KMS-11 (cell line): ENCODE measurements around the gene TMEM127.

Experiments
- H2AFZ ChIP-seq: fragments of 200-600 bp; sonication (generic); 2 replicates; pipeline ENCODE4 v1.6.1; 2016; ENCODE audit warnings: antibody characterized with exemption, mixed run types, low read depth
- H3K27ac ChIP-seq: fragments of 200-600 bp; sonication (generic); 2 replicates; pipeline ENCODE4 v1.6.1; 2016; ENCODE audit warnings: mild to moderate bottlenecking, mixed run types
- H3K27me3 ChIP-seq: fragments of 200-600 bp; sonication (generic); 2 replicates; pipeline ENCODE4 v1.6.1; 2017; ENCODE audit warnings: mild to moderate bottlenecking, low read depth, mixed run types, moderate library complexity; ENCODE audit not compliant: insufficient read depth
- H3K36me3 ChIP-seq: fragments of 200-600 bp; sonication (generic); 2 replicates; pipeline ENCODE4 v1.6.1; 2017; ENCODE audit warnings: mild to moderate bottlenecking, mixed run types; ENCODE audit not compliant: insufficient read depth
- H3K4me1 ChIP-seq: fragments of 200-600 bp; sonication (generic); 2 replicates; pipeline ENCODE4 v1.6.1; 2016; ENCODE audit warnings: mild to moderate bottlenecking, low read depth, mixed run types; ENCODE audit not compliant: poor library complexity, severe bottlenecking
- H3K4me2 ChIP-seq: fragments of 200-600 bp; sonication (generic); 2 replicates; pipeline ENCODE4 v1.7.0; 2016; ENCODE audit warnings: mild to moderate bottlenecking, mixed run types
- H3K4me3 ChIP-seq: fragments of 200-600 bp; sonication (generic); IDR thresholded peaks from 2 replicates; pipeline ENCODE4 v1.6.1; 2017; ENCODE audit warnings: low read depth, low read length, mixed read lengths; ENCODE audit not compliant: insufficient read depth
- H3K79me2 ChIP-seq: fragments of 200-600 bp; sonication (generic); 2 replicates; pipeline ENCODE4 v1.6.1; 2016; ENCODE audit warnings: low read depth, mixed run types; ENCODE audit not compliant: insufficient read depth
- H3K9ac ChIP-seq: fragments of 200-600 bp; sonication (generic); 2 replicates; pipeline ENCODE4 v1.6.1; 2016; ENCODE audit warnings: mild to moderate bottlenecking, mixed run types
- H4K20me1 ChIP-seq: fragments of 200-600 bp; sonication (generic); 2 replicates; pipeline ENCODE4 v1.6.1; 2016; ENCODE audit warnings: mild to moderate bottlenecking, mixed run types; ENCODE audit not compliant: insufficient read depth
- CTCF ChIP-seq: fragments of 200-600 bp; sonication (generic); conservative IDR thresholded peaks from 2 replicates; pipeline ENCODE4 v1.6.1; 2017; ENCODE audit warnings: low read depth, mild to moderate bottlenecking, antibody characterized with exemption, low read length, moderate library complexity, mixed read lengths

TMEM127 gene

GRCh38 chr2:96218508-96219131, 47.2 kb downstream of the TMEM127 start:
- Histone ChIP-seq H3K36me3 (no peaks in the 10 kb centered on the region), H3K9ac (no peak overlapping the region), H3K4me1 (no peaks in the 10 kb centered on the region), H3K79me2 (no peaks in the 10 kb centered on the region), H4K20me1 (no peaks in the 10 kb centered on the region), H3K4me2 (no peak overlapping the region), H2AFZ (no peak overlapping the region), H3K27ac (no peak overlapping the region), H3K27me3 (no peaks in the 10 kb centered on the region), H3K4me3 (no peak overlapping the region)
- TF ChIP-seq CTCF: no peak

DNA sequence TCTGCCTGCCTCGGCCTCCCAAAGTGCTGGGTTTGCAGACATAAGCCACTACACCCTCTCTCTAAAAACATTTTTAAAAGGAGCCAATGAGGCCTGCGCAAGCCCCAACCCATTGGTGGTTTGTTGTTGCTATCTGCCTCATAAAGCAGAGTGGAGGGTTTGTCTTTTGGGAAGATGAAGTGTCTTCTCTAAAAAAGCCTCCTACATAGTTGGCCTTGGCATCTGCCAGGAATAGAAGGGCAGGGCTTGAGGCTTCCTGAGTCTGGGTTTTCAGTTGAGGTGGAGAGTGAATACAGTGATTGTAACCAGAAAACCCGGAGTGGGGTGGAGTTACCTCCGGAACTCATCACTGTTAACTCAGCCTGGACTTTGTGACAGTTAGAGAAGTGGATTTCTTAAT, 51.2 kb downstream of the TMEM127 start:
- no peaks in the 10 kb centered on the region for H4K20me1 ChIP-seq
- no peak for TF ChIP-seq CTCF
- no peaks in the 10 kb centered on the region for H3K36me3 ChIP-seq
- no peaks in the 10 kb centered on the region for H3K4me1 ChIP-seq
- no peak overlapping the region for H3K4me2 ChIP-seq
- H3K79me2 ChIP-seq: peaks cover 3% of the 10 kb centered on the region; the same call in 1 of the 2 replicates
- no peak overlapping the region for H3K9ac ChIP-seq
- H3K4me3 ChIP-seq: no peak overlapping the region
- H2AFZ ChIP-seq: no peak overlapping the region
- no peaks in the 10 kb centered on the region for H3K27me3 ChIP-seq
- no peak overlapping the region for H3K27ac ChIP-seq

GRCh38 chr2:96213379-96213778, 52.4 kb downstream of the TMEM127 start:
- Histone ChIP-seq H4K20me1 (no peaks in the 10 kb centered on the region), H3K36me3 (no peaks in the 10 kb centered on the region), H2AFZ (no peak overlapping the region), H3K27me3 (no peaks in the 10 kb centered on the region), H3K9ac (no peak overlapping the region), H3K4me2 (no peak overlapping the region), H3K4me3 (no peak overlapping the region), H3K79me2 (peaks cover 3% of the 10 kb centered on the region; the same call in 1 of the 2 replicates), H3K4me1 (no peaks in the 10 kb centered on the region), H3K27ac (no peak overlapping the region)
- TF ChIP-seq CTCF: no peak

GRCh38 chr2:96212339-96212738, 53.5 kb downstream of the TMEM127 start:
- Histone ChIP-seq H3K9ac (no peak overlapping the region), H3K27me3 (no peaks in the 10 kb centered on the region), H3K4me3 (no peak overlapping the region), H3K36me3 (no peaks in the 10 kb centered on the region), H3K27ac (no peak overlapping the region), H3K4me1 (no peaks in the 10 kb centered on the region), H2AFZ (no peak overlapping the region), H3K79me2 (peaks cover 11% of the 10 kb centered on the region), H4K20me1 (peaks cover 6% of the 10 kb centered on the region; the same call in 1 of the 2 replicates), H3K4me2 (no peak overlapping the region)
- no peak for TF ChIP-seq CTCF
